ENCODE results near the gene SLC6A5.

Gene SLC6A5

DNA sequence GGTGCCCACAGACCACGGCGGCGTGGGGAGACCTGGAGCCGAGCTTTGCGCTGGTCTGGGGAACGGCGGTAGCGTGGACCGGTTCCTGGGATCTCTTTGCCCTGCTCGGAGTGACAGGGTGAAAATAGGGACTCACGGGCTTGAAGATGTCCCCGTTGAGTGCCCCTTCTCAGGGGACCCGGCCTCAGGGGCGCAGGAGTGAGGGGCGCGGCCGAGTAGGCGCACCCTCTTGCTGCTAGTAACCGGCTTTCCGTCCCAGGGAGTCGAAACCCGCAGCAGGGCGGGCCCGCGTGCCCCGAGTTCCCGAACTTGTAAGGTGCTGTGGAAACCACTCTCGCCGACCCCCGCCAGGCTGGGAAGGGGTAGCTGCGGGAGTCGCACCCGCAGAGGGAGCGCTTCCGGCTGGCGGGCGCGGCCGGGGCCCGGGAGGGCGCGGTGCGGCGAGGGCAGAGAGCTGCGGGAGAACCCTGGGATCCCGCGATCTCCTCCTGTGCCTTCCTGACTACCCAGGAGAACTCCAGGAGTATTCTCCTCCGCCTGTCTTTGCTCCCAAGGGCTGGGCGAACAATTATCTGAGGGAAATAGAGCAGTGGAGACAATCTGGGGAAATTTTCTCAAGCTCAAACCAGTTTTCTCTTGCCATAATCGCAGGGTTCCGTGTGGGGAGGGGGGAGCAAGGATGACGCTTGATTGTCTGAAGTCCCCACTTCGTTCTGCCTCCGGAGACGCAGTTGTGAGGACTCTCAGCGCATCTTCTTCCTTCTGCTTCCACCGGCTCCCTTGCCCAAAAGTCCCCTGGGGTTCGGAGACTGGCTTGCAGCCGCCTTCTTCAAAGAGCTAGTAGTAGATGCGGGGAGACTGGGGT, 70.6 kb downstream of the SLC6A5 start:
- DNase-seq (ENCODE audit: low spot score), result no peak

- no peak for DNase-seq (ENCODE audit: low spot score)
These were observed 71.6 kb downstream of the SLC6A5 start for GRCh38 chr11:20670932-20671403.

DNA sequence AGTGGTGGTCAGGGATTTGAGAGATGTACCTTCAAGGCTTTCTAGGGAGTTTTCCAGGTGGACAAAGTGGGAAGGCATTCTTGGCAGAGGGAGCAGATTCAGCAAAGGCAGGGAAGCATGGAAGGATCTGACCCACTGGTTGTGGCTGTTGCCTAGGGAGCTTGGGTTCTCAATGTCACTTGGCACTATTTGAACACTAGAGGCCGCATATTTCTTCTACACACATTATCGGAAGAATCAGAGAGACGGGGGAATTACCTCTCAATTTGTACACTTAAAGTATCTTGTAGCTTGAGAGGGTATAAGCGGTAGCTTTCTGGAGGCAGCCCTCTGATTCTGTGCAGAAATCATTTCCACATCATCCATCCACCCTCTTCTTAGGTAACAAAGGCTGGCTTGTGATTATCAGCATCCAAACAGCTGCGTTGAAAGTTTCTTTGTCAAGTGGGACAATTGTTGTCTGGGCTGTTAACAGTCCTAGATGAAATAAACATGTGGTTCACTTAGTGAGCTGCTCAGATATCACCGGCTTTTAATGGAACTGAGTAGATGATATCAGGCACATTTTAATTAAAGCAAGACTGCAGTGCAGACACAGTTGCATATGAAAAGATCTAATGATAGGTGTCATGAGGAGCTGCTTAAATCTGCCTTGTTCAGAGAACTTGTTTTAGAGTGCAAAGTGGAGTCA, 72.6 kb downstream of the SLC6A5 start:
- peak; percentile 58 for DNase-seq (ENCODE audit: low spot score)

- DNase-seq (ENCODE audit: low spot score), result peak; percentile 30
These were observed 73.2 kb downstream of the SLC6A5 start for GRCh38 chr11:20672575-20672974.

DNA sequence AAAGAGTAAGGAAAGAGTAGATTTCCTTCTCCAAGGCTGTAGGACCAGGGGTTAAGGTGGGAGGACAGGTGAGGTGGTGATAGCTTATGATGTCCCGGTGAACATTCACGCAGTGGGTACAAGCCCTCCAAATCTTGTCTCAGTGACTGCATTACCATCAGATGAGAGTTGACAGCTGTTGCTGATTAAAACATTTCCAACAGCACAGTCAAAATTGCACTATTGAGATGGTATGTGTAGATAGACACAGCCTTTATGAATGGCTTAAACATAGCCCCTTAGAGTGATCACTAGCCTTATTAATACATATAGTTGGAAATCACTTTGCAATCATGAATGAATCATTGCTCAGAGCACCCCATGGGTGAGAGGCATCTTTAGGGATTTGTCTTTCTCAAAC, 77.2 kb downstream of the SLC6A5 start:
- no peak for DNase-seq (ENCODE audit: low spot score)

DNA sequence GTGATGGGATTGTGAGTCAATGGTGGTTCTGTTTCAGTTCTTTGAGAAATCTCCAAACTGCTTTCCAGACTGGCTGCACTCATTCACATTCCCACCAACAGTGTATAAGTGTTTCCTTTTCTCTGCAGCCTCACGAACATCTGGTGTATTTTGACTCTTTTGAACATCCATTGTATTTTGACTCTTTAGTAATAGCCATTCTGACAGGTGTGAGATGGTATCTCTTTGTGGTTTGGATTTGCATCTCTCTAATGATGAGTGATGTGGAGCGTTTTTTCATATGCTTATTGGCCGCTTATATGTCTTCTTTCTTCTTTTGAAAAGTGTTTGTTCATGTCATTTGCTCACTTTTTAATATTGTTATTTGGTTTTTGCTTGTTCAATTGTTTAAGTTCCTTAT, 89.4 kb downstream of the SLC6A5 start:
- no peak for DNase-seq (ENCODE audit: low spot score)

DNA sequence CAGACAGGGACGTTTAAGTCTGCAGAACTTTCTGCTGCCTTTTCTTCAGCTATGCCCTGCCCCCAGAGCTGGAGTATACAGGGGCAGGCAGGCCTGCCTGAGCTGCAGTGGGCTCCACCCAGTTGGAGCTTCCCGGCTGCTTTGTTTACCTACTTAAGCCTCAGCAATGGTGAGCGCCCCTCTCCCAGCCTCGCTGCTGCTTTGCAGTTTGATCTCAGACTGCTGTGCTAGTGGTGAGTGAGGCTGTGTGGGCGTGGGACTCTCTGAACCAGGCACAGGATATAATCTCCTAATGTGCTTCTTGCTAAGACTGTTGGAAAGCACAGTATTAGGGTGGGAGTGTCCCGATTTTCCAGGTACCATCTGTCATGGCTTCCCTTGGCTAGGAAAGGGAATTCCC, 108.5 kb downstream of the SLC6A5 start:
- DNase-seq (ENCODE audit: low spot score), result no peak

Data from HuH-7.5 (cell line).